Chondrocyte (in vitro differentiated cells): ENCODE measurements around the gene CYP1A2. TPM values are rescaled to one million over a fixed set of nuclear protein-coding genes. Genes with fewer than 3 reads are reported as not detected.
"Not testable (repeated sequence)": the region's sequence is repeated elsewhere in the genome, so short reads cannot be mapped to it uniquely, and the experiment has no call there.

Experiments
- DNase-seq: peaks from one replicate; pipeline ENCODE4 v3.0.0; 2021; ENCODE audit warnings: mixed read lengths, low spot score
- H3K27ac Mint-ChIP-seq: one replicate; pipeline ENCODE4 v1.8.0; 2021; ENCODE audit warnings: mild to moderate bottlenecking, moderate library complexity, mixed read lengths; ENCODE audit not compliant: unreplicated experiment
- H3K27me3 Mint-ChIP-seq: 2 replicates; pipeline ENCODE4 v1.8.0; 2021; ENCODE audit warnings: low read depth, mixed read lengths
- H3K36me3 Mint-ChIP-seq: 2 replicates; pipeline ENCODE4 v1.8.0; 2021; ENCODE audit warnings: low read depth, mixed read lengths
- H3K4me1 Mint-ChIP-seq: 2 replicates; pipeline ENCODE4 v1.8.0; 2021; ENCODE audit warnings: low read depth, mild to moderate bottlenecking, mixed read lengths
- H3K4me3 Mint-ChIP-seq: one replicate; pipeline ENCODE4 v1.8.0; 2021; ENCODE audit warnings: mild to moderate bottlenecking, moderate library complexity, mixed read lengths; ENCODE audit not compliant: unreplicated experiment
- H3K9me3 Mint-ChIP-seq: 2 replicates; pipeline ENCODE4 v1.8.0; 2021; ENCODE audit warnings: low read depth, mixed read lengths
- CTCF ChIP-seq: fragments of 200-600 bp; sonication (generic); IDR thresholded peaks from 2 replicates; pipeline ENCODE4 v1.5.0; 2021; ENCODE audit warnings: antibody characterized with exemption, mild to moderate bottlenecking, moderate library complexity
- total RNA-seq: library from RNA; stranded (reverse); gene quantifications from 3 replicates; pipeline ENCODE4 v1.2.1, GENCODE V29; 2021

CYP1A2 gene
- total RNA-seq, 1 donor from 2014 or later, result not detected

- Mint-ChIP-seq H3K27ac (no peak overlapping the region), H3K36me3 (peaks cover 1% of the 10 kb centered on the region), H3K27me3 (no peaks in the 10 kb centered on the region), H3K4me1 (peaks cover 71% of the 10 kb centered on the region), H3K4me3 (no peak overlapping the region), H3K9me3 (no peaks in the 10 kb centered on the region)
- no peak for TF ChIP-seq CTCF
- DNase-seq, result no peak
Observed at GRCh38 chr15:74785194-74786032, 36.8 kb downstream of the CYP1A2 start.

- not testable (repeated sequence) for H3K9me3 Mint-ChIP-seq, DNase-seq, H3K27me3 Mint-ChIP-seq, H3K27ac Mint-ChIP-seq, H3K36me3 Mint-ChIP-seq, H3K4me3 Mint-ChIP-seq
- H3K4me1 Mint-ChIP-seq, result peaks cover 73% of the 10 kb centered on the region
Observed at GRCh38 chr15:74786081-74786480, 37.4 kb downstream of the CYP1A2 start.

GRCh38 chr15:74786551-74787165 is 38.0 kb downstream of the CYP1A2 start:
- Mint-ChIP-seq H3K27ac (no peak overlapping the region), H3K36me3 (peaks cover 1% of the 10 kb centered on the region), H3K27me3 (no peaks in the 10 kb centered on the region), H3K4me1 (peaks cover 73% of the 10 kb centered on the region), H3K9me3 (no peaks in the 10 kb centered on the region), H3K4me3 (no peak overlapping the region)
- no peak for DNase-seq
- no peak for TF ChIP-seq CTCF

- no peak for DNase-seq
- H3K4me3 Mint-ChIP-seq, result no peak overlapping the region
- H3K27ac Mint-ChIP-seq, result peak overlapping the region; percentile 84
- H3K4me1 Mint-ChIP-seq, result peaks cover 79% of the 10 kb centered on the region
- H3K27me3 Mint-ChIP-seq, result no peaks in the 10 kb centered on the region
- peaks cover 1% of the 10 kb centered on the region for H3K36me3 Mint-ChIP-seq
- TF ChIP-seq CTCF, result peak; percentile 78
- H3K9me3 Mint-ChIP-seq, result no peaks in the 10 kb centered on the region
Observed at GRCh38 chr15:74787251-74788041, 38.8 kb downstream of the CYP1A2 start.

GRCh38 chr15:74788042-74788682 is 39.5 kb downstream of the CYP1A2 start:
- DNase-seq, result no peak
- peaks cover 76% of the 10 kb centered on the region for H3K4me1 Mint-ChIP-seq
- H3K27ac Mint-ChIP-seq, result peak overlapping the region; percentile 84
- H3K36me3 Mint-ChIP-seq, result peaks cover 1% of the 10 kb centered on the region
- H3K4me3 Mint-ChIP-seq, result no peak overlapping the region
- H3K9me3 Mint-ChIP-seq, result no peaks in the 10 kb centered on the region
- no peaks in the 10 kb centered on the region for H3K27me3 Mint-ChIP-seq
- peak; percentile 24 for TF ChIP-seq CTCF
